Stimulated activated CD4-positive, alpha-beta T cell treated with anti-CD3 and anti-CD28 coated beads, Interleukin-12 subunit alpha, Interleukin-12 subunit beta, amount 100 ng/mL, for 24 hours (primary cell): ENCODE results near the gene GKN2.
A peak's percentile ranks its signal among the peaks of the same experiment; 100 is the strongest.
"Not testable (repeated sequence)": the region's sequence is repeated elsewhere in the genome, so short reads cannot be mapped to it uniquely, and the experiment has no call there.

ENCODE experiments used
- DNase-seq, 2 experiments: peaks; one replicate each; pipeline ENCODE4 v3.0.0-alpha.2; 2020; ENCODE audit warnings: low read depth in 2 of 2

GKN2 gene

DNA sequence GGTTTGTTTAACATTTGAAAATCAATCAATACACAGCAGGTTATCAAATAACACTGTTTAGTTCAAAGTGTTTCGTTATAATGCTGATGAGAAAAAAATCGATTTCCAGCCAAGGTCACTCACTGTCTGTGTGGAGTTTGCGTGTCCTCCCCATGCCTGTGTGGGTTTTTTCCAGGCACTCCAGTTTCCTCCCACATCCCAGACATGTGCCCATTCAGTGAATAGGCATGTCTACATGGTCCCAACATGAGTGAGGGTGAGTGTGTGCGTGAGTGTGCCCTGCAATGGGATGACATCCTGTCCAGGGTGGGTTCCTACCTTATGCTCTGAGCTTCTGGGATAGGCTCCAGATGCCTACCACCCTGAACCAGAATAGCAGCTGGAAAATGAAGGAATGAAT, 8.7 kb upstream of the GKN2 start:
- no peak for DNase-seq

DNA sequence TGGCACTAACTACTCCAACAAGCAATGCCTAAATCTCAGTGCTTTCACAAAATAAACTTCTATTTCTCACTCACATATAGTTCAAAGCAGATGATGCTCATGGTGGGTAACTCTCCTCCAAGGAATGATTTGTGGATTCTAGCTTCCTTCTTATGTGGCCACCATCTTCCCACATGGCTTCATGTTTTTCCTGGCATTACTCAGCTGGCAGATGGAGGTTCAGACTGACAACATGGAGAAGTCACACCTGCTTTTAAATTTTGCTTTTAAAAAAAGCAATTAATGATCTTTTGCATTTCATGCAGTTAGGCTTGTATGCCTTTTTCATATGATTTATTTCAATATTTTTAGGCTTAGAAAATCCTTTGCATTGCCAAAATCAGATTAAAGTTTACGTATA, 6.3 kb upstream of the GKN2 start:
- DNase-seq: no peak

DNA sequence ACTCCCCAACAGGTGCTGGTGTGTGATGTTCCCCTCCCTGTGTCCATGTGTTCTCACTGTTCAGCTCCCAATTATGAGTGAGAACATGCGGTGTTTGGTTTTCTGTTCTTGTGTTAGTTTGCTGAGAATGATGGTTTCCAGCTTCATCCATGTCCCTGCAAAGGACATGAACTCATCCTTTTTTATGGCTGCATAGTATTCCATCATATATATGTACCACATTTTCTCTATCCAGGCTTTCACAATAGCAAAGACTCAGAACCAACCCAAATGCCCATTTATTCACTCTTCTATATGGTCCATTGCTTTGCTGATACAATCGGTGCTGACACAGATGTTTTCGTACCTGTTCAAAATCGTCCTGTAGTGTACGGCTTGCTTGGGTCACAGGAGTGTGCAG, 2.7 kb upstream of the GKN2 start:
- DNase-seq: not testable (repeated sequence)

DNA sequence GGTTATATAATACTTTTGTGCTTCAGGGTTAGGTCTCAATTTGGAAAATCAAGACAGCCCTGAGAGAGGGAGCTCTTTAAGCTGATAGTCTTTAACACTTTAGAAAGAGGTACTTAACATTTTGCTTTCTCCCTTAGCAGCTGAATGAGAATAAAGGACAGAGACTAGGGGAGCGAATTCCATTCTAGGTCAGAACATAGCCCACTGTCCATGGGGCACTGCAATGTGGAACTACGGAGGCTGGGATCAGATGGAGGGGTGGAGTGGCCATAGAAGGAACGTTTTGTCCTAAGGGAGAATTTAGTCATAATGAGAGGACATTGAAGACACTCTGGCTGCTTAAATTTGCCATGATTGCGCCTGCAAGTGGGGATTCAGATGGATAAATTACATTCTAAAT, 794 bp downstream of the GKN2 start:
- no peak for DNase-seq

DNA sequence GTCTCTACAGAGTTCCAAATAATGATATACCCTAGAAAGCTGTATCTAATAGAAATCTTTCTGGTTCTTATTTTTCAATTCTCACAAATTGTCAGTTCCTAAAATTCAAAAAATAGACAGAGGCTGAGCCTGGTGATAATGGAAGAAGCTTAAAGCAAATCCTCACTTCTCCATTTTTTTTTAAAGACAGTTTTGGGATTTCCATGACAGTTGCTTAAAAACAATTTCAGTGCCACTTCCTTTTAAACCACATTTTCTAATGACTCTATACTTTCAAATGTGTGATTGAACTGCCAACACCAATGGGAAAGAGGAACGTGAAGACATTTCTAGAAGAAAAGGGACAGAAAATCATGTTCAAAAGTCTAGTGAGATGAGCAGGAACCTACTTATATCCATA, 4.0 kb downstream of the GKN2 start:
- DNase-seq: no peak

DNA sequence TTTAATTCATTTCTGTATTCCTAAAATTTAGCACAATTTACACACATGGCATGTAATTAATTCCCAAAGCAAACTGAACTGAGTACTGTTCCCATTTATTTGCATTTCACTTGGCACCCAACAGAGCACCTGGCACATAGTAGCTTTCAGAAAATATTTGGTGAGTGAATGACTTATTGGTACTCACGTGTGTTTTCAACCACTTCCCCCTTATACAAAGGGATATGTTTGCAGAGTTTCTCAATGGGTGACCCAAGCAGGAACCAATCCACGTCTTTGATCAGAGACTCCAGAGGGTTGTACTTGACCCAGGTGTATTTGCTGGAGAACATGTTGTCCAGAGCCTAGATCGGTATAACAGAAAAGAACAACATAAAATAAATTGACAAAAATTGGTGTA, 6.6 kb downstream of the GKN2 start:
- no peak for DNase-seq

DNA sequence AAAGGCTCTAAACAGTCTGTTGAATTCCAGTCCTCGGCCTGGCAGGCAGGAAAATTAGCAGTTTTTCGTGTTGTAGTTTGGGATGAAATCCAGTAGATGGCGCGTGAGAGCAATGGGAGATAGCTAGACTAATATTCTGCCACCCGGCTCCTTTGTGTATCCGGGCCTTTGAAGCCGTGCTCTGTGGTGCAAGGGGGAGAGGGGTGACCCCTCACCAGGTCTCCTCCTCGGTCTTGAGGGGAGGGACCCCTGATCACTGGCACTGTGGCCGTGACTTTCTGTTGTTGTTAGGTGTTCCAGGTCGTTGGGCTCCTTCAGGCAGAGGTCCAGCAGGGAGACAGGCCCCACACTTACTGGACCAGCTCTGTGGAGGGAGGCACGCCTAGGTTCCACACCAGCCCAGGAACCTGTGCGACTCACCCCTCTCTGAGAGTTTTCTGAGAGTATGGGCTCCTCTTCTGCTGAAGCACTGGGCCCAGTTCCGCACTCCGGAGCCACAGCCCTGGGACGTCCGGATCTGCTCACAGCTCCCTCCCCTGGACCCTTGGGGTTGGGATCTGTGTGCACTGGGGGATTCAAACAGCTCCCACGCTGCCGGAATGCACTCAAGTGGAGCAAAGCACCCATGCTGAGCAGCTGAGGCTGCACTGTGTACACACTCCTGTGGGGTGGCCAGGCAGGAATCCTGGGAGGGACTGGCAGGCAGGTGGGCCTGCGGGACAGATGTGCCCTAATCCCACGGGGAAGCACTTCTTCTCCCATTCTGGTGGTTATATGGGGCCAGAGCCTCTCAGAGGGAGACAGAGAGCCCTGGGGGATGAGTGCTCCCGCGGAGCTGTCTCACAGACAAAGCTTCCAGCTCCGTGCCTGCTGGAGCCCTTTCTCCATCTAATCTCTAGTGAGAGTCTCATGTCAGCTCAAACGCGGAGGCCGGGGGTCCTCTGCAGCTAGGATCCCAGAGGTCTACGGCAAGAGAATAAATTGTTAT, 8.8 kb downstream of the GKN2 start:
- peak; percentile 14 to 41 for DNase-seq

DNA sequence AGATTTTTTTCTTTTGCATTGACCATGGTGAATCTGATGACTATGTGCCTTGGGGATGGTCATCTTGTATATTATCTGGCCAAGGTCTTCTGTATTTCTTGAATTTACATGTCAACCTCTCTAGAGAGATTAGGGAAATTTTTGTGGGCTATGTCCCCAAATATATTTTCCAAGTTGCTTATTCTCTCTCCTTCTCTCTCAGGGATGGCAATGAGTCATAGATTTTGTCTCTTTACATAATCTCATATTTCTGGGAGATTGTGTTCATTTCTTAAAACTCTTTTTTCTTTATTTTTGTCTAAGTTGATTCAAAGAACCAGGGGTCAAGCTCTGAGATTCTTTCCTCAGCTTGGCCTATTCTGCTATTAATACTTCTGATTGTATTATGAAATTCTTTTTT, 9.9 kb downstream of the GKN2 start:
- no peak for DNase-seq

DNA sequence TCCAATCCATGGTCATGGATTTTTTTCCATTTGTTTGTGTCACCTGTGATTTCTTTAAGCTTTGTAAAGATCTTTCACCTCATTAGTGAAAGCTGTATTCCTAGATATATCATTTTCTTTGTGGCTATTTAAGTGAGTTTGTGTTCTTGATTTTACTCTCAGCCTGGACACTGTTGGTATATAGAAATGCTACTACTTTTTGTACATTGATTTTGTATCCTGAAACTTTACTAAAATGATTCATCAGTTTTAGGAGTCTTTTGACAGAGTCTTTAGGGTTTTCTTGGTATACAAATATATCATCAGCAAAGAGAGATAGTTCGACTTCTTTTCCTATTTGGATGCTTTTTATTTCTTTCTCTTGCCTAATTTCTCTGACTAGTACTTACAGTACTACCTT, 12.3 kb downstream of the GKN2 start:
- DNase-seq: no peak

DNA sequence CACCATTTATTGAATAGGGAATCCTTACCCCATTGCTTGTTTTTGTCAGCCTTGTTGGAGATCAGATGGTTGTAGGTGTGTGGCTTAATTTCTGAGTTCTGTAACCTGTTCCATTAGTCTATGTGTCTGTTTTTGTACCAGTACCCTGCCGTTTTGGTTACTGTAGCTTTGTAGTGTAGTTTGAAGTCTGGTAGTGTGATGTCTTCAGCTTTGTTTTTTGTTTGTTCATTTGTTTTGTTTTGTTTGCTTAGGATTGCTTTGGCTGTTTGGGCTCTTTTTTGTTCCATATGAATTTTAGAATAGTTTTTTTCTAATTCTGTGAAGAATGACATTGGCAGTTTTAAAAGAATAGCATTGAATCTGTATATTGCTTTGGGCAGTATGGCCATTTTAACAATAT, 12.7 kb downstream of the GKN2 start:
- DNase-seq: no peak

DNA sequence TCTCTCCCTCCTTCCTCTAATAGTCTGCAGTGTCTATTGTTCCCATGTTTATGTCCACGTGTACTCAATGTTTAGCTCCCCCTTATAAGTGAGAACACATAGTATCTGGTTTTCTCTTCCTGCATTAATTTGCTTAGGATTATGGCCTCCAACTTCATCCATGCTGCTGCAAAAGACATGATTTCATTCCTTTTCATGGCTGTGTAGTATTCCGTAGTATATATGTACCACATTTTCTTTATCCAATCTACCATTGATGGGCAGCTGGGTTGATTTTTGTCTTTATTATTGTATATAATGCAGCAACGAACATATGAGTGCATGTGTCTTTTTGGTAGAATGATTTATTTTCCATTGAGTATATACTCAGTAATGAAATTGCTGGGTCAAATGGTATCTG, 13.8 kb downstream of the GKN2 start:
- no peak for DNase-seq

DNA sequence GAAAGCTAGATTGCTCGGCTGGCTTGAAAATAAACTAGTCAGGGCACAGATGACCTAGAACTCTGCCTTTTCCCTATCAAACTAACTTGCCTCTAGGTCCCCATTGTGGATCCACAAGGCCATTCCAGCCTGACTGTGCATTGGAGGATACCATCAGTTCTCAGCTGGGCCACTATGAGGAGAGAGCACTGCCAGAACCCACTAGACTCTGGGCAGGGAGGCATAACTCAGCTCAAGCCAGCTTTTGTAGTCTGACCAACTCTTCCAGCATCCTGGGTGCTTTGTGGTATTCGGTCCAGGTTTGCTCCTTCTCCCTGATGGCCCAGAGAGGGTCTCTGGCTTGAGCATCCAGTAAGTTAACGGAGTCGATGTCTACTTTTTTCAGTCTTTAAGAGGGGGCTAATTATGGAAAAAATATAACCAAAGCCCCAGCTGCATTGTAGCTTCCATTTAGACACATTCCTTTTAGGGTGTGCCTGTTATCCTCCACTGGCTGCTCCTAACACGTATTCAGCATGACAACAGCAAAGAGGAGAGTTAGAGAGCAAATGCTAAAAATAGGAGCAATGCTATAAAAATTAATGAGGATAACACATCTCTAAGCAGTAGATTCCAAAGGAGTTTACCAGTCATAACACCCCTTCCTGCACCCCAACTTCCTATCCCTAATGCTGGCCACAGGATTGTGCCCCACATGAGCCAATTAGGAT, 15.2 kb downstream of the GKN2 start:
- DNase-seq: no peak

DNA sequence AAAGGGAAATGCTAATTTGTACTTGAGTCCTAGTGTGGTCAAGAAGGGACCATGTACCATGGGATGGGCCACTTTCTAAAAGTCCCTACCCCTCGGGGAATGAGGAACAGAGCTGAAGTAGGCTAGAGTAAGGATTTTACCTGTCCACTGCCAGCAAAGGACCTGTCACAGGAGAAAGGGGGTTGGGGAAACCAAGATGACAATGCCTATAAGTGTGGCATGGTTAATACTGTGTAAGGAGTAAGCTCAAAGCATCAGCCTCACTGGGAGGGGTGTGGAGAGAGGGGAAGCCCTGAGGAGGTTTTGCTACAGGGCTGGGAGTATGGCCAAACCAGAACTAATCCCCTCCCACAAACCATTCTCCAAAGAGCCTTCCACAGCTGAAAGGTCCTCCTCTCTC, 15.8 kb downstream of the GKN2 start:
- no peak for DNase-seq

DNA sequence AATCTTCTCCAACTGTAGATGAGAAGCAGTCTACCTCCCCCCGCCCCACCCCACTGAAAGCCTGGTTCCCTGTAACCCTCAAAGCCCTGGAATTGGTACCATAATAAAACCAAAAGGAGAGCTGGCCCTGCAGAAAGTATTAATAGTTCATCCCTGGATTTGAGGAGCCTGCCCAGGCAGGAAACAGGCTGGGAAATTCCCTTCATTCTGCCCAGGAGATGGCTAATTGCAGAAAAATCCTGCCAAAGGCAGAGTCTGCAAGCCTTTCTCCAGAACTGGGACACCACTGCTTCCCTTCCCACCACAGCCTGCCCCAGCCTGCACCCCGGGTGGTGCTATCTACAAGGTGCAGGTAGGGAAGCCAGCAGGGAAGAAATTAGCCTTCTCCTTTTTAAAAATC, 16.3 kb downstream of the GKN2 start:
- no peak for DNase-seq

DNA sequence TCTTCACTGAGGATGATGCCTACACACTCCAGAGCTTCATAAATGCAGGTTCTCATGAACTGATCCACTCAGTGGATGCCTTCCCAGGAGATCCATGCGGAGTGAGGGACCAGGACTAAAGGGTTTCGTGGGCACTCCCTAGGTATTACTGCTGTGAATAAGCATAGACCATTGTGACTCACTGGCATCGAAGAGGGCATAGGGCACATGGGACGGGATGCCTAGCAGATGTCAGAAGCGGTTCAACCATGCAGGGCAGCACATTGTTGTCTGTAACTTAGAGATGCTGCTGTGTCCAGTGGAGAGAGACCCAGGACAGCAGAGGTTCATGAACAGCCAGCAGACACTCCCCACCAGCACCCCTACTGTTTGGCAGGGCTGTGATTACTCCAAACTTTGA, 17.2 kb downstream of the GKN2 start:
- DNase-seq: no peak

DNA sequence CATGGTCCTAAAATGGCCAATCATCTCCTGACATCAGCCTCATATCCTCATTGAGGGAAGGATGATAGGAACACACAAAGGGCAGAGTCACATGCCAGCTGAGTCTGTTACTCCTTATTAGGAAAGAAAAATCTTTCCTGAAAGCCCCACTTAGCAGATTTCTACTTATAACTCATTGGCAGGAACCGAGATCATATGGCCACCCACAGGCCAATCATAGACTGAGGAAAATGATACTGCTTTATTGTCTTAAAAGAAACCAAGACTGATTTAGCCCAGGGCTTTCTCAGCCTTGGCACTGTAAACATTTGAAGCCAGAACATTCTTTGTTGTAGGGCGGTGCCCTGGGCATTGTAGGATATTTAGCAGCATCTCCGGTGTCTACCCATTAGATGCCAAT, 18.7 kb downstream of the GKN2 start:
- DNase-seq: no peak

DNA sequence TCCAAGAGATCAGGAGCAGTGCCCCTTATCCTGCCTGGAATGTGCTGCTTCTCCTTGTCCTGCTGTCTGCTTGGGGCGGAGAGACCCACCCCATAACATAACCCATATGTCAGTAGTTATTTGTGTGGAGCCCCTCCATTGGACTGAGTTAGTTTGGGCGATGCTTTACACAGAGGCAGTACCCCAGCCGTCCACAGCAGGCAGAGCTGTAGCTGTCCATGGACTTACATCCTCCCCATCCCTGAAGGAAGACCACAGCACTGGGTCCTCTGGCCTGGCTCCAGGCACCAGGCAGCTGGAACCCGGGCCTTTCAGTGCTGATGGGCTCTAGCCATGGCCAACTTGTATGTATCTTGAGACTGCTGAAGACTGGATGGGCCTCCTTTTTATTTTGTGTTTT, 20.3 kb downstream of the GKN2 start:
- DNase-seq: no peak

DNA sequence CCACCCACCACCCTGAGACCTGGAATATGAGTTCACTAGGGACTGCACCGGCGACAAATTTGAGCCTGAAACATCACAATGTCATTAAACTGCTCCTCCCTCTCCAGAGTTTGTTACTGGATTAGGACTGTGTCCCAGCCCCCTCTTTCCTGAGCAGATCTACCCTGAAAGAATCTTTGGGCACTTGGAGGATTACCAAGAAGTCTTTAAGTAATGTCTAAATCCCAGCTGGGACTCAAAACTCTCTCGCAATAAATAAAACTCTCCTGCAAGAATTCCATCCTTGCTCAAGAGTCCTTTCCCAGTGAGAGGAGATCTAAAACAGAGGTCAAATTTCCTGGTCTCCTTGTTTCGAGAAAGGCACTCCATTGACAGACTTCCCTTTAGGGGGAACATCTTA, 20.9 kb downstream of the GKN2 start:
- DNase-seq: no peak

DNA sequence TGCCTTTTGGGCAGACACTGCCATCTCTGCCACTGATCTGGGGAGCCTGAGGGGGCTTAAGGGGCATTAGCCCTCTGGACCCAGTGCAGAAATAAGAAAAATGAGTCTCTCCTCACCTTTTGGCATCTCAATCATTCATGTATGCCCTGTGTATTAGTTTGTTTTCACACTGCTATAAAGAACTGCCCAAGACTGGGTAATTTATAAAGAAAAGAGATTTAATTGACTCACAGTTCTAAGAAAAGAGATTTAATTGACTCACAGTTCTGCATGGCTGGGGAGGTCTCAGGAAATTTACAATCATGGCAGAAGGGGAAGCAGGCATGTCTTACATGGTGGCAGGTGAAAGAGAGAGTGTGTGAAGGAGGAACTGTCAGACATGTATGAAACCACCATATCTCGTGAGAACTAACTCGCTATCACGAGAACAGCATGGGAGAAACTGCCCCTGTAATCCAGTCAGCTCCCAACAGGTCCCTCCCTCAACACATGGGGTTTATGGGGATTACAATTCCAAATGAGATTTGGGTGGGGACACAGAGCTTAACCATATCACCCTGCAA, 21.5 kb downstream of the GKN2 start:
- DNase-seq: no peak

DNA sequence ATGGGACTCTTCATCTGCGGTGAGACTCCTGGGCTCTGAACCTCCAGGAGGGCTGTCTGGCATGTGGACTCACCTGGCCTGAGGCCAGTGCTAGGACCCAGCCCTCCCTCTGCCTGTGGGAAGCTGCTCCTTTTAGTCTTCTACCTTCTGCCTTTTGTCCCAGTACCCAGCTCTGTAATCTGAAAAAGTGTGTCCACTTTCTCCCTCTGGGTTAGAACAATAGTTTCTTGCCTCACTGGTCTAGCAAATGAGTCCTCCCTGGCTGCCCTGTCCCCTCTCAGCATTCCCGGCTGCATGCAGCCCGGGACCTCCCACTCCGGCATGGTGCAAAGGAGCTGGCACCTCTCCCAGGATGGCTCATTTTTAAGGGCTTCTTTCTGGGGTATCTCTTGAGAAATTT, 25.9 kb downstream of the GKN2 start:
- no peak for DNase-seq

DNA sequence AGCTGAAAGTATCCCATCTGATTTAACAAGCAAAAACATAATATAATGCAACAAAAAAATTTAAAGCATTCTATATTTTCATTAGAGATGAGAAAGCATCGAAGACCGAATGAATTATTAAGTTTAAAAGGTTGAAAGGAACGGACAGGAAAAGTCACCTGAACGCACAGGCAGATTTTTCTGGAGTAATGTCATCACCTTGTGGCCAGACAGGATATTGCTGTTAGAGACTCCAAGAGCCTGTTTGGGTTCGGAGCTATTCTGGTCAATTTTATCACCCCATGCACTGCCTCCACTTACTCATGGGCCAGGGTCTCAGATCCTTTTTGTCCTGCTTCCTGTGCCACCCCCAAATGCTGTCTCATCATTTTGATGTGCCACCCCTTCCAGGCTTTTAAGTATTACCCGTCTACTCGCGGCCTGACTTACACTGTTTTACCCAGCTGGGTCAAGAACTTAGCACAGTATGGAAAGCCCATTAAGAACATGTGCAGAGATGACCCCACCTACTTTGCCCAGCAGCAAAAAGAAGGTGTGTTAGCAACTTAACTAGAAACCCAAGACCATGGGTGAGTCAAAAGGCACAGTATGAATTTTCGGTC, 27.3 kb downstream of the GKN2 start:
- DNase-seq: peak; percentile 26 to 36

DNA sequence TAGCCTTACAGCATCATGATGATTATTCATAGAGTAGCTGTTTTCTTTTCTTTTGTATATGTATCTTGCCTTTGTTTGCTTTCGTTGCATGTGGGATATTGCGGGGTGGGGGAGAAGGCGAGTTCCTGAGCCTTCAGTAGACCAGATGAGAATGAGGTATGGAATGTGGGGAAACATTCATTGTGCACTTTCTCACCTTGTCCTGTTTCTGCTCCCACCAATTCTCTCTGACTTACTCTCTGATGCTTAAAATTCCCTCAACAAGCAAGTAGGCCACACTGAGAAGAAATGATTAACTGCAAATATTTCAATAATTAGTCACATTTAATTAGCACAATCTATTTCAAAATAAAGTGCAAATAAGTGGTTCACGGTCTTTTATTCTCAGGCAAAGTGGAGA, 31.0 kb downstream of the GKN2 start:
- no peak for DNase-seq
